Smooth muscle cell (in vitro differentiated cells): ENCODE data around the gene VAMP1. TPM values are rescaled to one million over a fixed set of nuclear protein-coding genes. Genes with fewer than 3 reads are reported as not detected.

Experiments
- DNase-seq: peaks from one replicate; lab custom pipeline; 2025; ENCODE audit not compliant: unreplicated experiment; lab: John Stamatoyannopoulos, UW
- H2AFZ ChIP-seq: fragments of 200-600 bp; sonication (generic); 2 replicates; pipeline ENCODE4 v1.6.0; 2016; ENCODE audit warnings: antibody characterized with exemption, low read depth, mild to moderate bottlenecking
- H3F3A ChIP-seq: fragments of 200-600 bp; sonication (generic); 2 replicates; pipeline ENCODE4 v1.6.0; 2017; ENCODE audit warnings: antibody characterized with exemption, low read depth
- H3K27ac ChIP-seq: fragments of 200-600 bp; sonication (generic); 2 replicates; pipeline ENCODE4 v1.5.1; 2016; ENCODE audit warnings: low read depth, mild to moderate bottlenecking
- H3K27me3 ChIP-seq: fragments of 200-600 bp; sonication (generic); 2 replicates; pipeline ENCODE4 v1.6.1; 2016; ENCODE audit warnings: low read depth, mild to moderate bottlenecking
- H3K36me3 ChIP-seq: fragments of 200-600 bp; sonication (generic); 2 replicates; pipeline ENCODE4 v1.5.1; 2016; ENCODE audit warnings: low read depth
- H3K4me1 ChIP-seq: fragments of 200-600 bp; sonication (generic); 2 replicates; pipeline ENCODE4 v1.5.1; 2016; ENCODE audit warnings: low read depth
- H3K4me2 ChIP-seq: fragments of 200-600 bp; sonication (generic); 2 replicates; pipeline ENCODE4 v1.6.0; 2016; ENCODE audit warnings: mild to moderate bottlenecking
- H3K4me3 ChIP-seq: fragments of 200-600 bp; sonication (generic); 2 replicates; pipeline ENCODE4 v1.5.1; 2016; ENCODE audit warnings: mild to moderate bottlenecking
- H3K79me2 ChIP-seq: fragments of 200-600 bp; sonication (generic); 2 replicates; pipeline ENCODE4 v1.6.0; 2016; ENCODE audit warnings: low read depth, mild to moderate bottlenecking
- H3K9ac ChIP-seq: fragments of 200-600 bp; sonication (generic); 2 replicates; pipeline ENCODE4 v1.6.0; 2016; ENCODE audit warnings: low read depth
- H3K9me3 ChIP-seq: fragments of 200-600 bp; sonication (generic); replicated peaks from 2 replicates; pipeline ENCODE4 v1.5.1; 2016; ENCODE audit warnings: low read depth
- H4K20me1 ChIP-seq: fragments of 200-600 bp; sonication (generic); 2 replicates; pipeline ENCODE4 v1.6.0; 2016; ENCODE audit warnings: low read depth
- WGBS: methylation state at CpG from one replicate; pipeline ENCODE4 v1.1.7; 2016; ENCODE audit warnings: low lambda C conversion rate; 5-methylcytosine and 5-hydroxymethylcytosine counted together
- polyA plus RNA-seq: library from polyadenylated mRNA; unstranded; fragments of >200 nt; fragmentation: Nextera tagmentation; extraction: Ambion mirVana; gene quantifications from 2 replicates; pipeline ENCODE4 v1.2.1, GENCODE V29; 2016
- total RNA-seq: library from RNA; depleted of rRNA; stranded (reverse); fragments of >200 nt; gene quantifications from 2 replicates; pipeline ENCODE4 v1.2.3, GENCODE V29; 2014
- TF ChIP-seq, protein P1 (sequence below): fragments of 200-600 bp; sonication (generic); IDR thresholded peaks from 2 replicates; pipeline ENCODE4 v1.5.1; 2017; ENCODE audit warnings: borderline replicate concordance, mild to moderate bottlenecking, antibody characterized with exemption; ENCODE audit not compliant: insufficient read depth, poor library complexity, severe bottlenecking

VAMP1 gene
- total and polyA plus RNA-seq, 2 experiments from 2014 or later, result 3.5 to 7.5 TPM

DNA sequence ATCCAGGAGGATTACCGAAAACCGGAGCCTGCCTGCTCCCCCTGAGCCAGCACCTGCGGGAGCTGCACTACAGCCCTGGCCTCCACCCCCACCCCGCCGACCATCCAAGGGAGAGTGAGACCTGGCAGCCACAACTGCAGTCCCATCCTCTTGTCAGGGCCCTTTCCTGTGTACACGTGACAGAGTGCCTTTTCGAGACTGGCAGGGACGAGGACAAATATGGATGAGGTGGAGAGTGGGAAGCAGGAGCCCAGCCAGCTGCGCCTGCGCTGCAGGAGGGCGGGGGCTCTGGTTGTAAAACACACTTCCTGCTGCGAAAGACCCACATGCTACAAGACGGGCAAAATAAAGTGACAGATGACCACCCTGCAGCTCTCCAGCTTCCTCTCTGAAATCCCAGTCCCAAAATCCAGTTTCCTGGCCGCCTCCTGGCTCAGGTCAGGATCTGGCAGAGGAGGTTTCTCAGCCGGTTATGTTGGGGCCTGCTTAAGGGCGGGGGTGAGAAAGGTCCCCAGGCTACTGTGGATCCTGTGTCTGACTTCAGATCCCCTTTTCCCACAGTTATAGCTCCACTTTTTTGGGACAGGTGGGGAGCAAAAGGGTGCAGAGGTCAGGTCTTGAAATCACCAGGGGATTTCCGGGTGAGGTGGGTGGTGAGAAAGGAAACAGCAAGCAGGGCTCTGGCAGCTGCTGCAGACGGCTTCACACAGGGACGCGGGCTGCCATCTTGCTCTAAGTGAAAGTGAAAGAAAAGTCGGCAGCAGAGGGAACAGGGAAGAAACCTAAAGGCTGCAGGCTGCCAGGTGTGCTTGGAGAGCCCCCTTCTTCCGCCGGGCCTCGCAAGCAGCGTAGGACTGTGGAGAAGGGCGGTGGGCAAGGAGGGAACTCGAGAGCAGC lies 18.9 kb downstream of the VAMP1 start, which contains the start of gene TAPBPL:
Gene TAPBPL (plus strand): TSS at position 695 of the 897 bp plus-strand sequence. CDS start 207 bp downstream, outside the sequence.
- peak; percentile 31 for DNase-seq
- H3K4me3 ChIP-seq, result peak within 1 kb of the TSS; percentile 55

DNA sequence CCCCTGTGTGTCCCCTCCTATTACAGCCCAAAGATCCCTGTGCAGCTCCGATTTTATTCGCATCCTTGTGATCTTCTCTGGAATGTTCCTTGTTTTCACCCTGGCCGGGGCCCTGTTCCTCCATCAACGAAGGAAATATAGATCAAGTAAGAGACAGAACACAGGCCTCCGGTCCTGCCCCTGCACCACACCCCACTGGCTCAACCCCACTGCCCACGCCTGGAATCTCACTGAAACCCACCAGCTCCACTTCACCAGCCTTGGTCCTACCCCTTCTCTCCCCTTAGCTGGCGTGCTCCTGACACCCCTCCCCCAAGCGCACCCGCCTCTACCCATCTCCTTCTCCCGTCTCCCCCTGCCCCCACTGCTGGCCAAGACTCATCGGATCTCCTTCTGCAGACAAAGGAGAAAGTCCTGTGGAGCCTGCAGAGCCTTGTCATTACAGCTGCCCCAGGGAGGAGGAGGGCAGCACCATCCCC lies 19.6 kb downstream of the VAMP1 start:
- Histone ChIP-seq H4K20me1 (no peaks in the 10 kb centered on the region), H2AFZ (no peak overlapping the region), H3K27ac (peak overlapping the region; percentile 50), H3K4me1 (peaks cover 33% of the 10 kb centered on the region), H3K9me3 (no peaks in the 10 kb centered on the region), H3F3A (no peaks in the 10 kb centered on the region), H3K4me2 (peak overlapping the region; percentile 87), H3K4me3 (peak overlapping the region; percentile 55), H3K27me3 (no peaks in the 10 kb centered on the region), H3K79me2 (no peaks in the 10 kb centered on the region), H3K9ac (no peak overlapping the region), H3K36me3 (no peaks in the 10 kb centered on the region)
- TF ChIP-seq, protein P1, sequence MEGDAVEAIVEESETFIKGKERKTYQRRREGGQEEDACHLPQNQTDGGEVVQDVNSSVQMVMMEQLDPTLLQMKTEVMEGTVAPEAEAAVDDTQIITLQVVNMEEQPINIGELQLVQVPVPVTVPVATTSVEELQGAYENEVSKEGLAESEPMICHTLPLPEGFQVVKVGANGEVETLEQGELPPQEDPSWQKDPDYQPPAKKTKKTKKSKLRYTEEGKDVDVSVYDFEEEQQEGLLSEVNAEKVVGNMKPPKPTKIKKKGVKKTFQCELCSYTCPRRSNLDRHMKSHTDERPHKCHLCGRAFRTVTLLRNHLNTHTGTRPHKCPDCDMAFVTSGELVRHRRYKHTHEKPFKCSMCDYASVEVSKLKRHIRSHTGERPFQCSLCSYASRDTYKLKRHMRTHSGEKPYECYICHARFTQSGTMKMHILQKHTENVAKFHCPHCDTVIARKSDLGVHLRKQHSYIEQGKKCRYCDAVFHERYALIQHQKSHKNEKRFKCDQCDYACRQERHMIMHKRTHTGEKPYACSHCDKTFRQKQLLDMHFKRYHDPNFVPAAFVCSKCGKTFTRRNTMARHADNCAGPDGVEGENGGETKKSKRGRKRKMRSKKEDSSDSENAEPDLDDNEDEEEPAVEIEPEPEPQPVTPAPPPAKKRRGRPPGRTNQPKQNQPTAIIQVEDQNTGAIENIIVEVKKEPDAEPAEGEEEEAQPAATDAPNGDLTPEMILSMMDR, result no peak
- DNase-seq, result no peak
- WGBS, result 35% methylated on average over 11 of the region's 11 CpGs

More for the DNA sequence above, 18.9 kb downstream of the VAMP1 start, which contains the start of gene TAPBPL:
- Histone ChIP-seq H3K36me3 (no peaks in the 10 kb centered on the region), H3K27me3 (no peaks in the 10 kb centered on the region), H3K4me2 (peak within 1 kb of the TSS; percentile 87), H4K20me1 (no peaks in the 10 kb centered on the region), H3K4me1 (peaks cover 33% of the 10 kb centered on the region), H3F3A (no peaks in the 10 kb centered on the region), H3K9me3 (no peaks in the 10 kb centered on the region), H3K27ac (peak within 1 kb of the TSS; percentile 50), H2AFZ (peak within 1 kb of the TSS; percentile 58), H3K79me2 (no peaks in the 10 kb centered on the region), H3K9ac (no peak within 1 kb of the TSS)
- WGBS, result 36% methylated on average over 27 of the region's 27 CpGs
- TF ChIP-seq, protein P1, result no peak

DNA sequence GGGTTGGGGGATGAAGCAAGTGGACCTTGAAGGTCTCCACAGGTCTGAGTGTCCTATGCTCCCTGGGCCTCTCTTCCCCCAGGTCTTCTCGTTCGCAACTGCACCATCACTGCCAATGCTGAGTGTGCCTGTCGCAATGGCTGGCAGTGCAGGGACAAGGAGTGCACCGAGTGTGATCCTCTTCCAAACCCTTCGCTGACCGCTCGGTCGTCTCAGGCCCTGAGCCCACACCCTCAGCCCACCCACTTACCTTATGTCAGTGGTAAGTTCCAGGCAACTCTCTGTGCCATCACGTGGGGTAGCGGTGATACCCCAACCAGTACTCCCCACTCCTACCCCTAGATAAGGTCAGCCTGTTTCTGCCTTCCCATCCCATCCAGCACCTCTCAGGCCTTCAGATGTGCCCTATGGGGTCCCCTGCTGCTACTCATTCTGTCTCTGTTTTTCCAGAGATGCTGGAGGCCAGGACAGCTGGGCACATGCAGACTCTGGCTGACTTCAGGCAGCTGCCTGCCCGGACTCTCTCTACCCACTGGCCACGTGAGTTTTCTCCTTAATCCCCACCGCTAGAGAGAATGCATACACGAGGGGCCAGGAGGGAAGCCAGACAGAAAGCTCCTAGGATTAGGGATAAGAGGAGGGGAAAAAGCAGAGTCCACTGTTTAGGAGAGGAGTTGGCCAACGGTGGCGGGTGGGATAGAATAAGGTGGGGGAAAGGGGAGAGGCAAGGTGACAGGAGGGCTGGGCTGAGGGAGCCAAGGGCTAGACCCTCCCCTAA lies 20.2 kb downstream of the VAMP1 start:
- peak overlapping the region; percentile 11 for H3K27ac ChIP-seq
- no peak overlapping the region for H2AFZ ChIP-seq
- peaks cover 33% of the 10 kb centered on the region for H3K4me1 ChIP-seq
- H3K79me2 ChIP-seq, result no peaks in the 10 kb centered on the region
- 62% methylated on average over 16 of the region's 16 CpGs for WGBS
- H4K20me1 ChIP-seq, result no peaks in the 10 kb centered on the region
- H3F3A ChIP-seq, result no peaks in the 10 kb centered on the region
- H3K4me2 ChIP-seq, result peak overlapping the region; percentile 87
- H3K9me3 ChIP-seq, result no peaks in the 10 kb centered on the region
- TF ChIP-seq, protein P1, result no peak
- H3K9ac ChIP-seq, result no peak overlapping the region
- DNase-seq, result no peak
- H3K27me3 ChIP-seq, result no peaks in the 10 kb centered on the region
- no peaks in the 10 kb centered on the region for H3K36me3 ChIP-seq
- peak overlapping the region; percentile 55 for H3K4me3 ChIP-seq
